GM20000 (cell line): ENCODE results near the gene TAOK1.

Experiments used
- DNase-seq: peaks from one replicate; pipeline ENCODE4 v3.0.0; 2012; ENCODE audit warnings: low spot score
- TF ChIP-seq, protein P1 (sequence below): IDR thresholded peaks from 2 replicates; pipeline ENCODE4 v1.5.1; 2012; ENCODE audit warnings: mild to moderate bottlenecking, control low read depth; ENCODE audit errors: extremely low read depth, missing control alignments

TAOK1 gene

DNA sequence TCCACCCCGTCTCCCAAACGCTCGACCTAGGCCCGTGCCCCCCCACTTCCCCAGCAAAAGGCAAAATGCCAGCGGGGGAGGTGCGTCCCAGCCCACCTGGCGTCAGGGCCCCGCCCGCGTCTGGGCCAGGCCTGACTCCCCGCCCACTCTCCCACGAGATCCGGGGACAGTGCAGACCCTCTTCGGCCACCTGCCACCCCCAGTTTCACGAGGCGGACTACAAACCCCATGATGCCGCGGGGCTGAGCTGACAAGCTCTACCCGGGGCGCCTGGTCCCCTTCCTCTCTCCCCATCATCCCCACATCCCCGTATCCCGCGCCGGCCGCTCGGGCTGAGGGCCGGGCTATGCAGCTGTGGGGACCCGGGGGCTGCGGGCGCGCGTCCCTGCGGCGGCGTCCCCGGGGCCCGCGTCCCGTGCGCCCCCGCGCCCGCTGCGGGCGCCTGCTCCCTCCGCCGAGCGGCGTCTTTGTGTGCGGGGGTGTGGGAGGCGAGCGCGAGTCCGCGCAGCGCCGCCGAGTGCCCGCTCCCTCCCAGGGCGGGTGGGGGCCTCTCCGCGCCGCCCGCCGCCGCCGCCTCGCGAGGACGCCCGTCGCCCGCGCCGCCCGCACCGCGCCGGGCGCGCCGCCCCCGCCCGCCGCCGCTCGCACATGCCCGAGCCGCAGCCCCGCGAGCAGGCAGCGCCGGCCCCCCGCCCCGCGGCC lies 202.8 kb downstream of the TAOK1 start, which contains the start of gene ANKRD13B:
Gene ANKRD13B (plus strand): TSS at position 283 of the 702 bp plus-strand sequence. CDS start 490 bp downstream, outside the sequence.
- TF ChIP-seq, protein P1, sequence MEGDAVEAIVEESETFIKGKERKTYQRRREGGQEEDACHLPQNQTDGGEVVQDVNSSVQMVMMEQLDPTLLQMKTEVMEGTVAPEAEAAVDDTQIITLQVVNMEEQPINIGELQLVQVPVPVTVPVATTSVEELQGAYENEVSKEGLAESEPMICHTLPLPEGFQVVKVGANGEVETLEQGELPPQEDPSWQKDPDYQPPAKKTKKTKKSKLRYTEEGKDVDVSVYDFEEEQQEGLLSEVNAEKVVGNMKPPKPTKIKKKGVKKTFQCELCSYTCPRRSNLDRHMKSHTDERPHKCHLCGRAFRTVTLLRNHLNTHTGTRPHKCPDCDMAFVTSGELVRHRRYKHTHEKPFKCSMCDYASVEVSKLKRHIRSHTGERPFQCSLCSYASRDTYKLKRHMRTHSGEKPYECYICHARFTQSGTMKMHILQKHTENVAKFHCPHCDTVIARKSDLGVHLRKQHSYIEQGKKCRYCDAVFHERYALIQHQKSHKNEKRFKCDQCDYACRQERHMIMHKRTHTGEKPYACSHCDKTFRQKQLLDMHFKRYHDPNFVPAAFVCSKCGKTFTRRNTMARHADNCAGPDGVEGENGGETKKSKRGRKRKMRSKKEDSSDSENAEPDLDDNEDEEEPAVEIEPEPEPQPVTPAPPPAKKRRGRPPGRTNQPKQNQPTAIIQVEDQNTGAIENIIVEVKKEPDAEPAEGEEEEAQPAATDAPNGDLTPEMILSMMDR = no peak
- peak; percentile 77 for DNase-seq

DNA sequence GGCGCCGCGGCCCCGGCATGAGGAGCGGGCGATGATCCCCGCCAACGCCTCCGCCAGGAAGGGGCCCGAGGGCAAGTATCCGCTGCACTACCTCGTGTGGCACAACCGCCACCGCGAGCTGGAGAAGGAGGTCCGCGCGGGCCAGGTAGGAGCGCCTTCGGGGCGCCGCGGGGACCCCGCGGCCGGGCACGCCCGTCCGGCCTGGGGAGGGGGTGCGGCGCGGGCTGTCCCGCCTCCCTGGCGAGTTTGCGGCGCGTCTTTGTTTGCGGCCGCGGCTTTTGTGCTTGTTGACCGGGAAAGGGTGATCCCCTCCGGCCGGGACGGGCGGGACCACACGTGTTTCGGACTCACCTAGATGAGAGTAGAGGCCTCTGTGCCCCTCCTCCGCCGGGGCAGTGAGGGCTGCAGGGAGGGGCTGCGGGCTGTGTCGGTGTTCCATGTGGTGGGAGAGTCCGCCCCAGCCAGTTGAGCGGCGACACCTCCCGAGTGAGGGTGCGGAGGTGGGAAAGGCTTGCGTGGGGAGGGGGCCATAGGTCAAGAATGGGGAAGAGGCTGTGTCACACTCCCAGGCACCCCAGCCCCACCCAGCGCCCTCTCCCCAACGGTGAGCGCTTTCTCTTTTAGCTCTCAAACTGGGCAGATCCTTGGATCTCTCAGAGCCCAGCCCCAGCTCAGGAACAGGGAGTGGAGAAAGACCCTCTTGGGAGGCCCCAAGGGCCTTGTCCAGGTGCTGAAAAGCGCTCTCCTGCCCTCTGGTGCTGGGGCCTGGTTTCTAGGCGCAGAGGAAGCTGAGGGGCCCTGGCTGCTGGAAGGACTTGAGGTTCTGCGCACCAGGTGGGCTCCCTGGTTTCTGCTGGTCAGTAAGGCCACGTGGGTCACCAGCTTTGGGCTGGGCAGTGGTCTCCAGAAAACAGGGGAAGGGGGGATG lies 203.7 kb downstream of the TAOK1 start:
- TF ChIP-seq, protein P1 = peak; percentile 22
- DNase-seq = peak; percentile 46

DNA sequence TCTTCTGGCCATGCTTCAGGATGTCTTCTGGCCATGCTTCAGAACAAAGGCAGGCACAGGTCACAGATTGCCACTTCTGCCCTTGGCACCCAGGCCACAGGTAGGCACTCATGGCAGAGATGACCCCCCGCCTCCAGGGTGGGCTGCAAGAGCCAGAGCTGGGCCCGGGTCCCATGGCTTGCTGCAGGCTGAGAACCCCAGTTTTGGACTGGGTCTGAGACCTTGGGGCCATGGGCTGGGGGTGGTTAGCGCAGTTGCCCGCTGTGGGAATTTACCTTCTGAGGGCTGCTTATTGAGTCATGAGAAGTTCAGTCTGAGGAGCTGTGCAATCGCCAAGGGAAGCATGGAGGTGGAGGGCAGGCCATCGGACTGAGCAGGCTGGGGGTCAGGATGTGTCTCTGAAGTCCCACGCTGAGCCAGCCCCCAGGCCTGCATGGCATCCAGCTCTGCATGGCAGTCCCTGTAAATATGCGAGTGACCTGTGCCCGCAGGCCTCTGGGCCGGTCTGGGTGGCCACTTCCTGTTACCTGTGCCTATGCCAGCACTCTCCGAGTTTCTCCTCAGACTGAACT lies 204.4 kb downstream of the TAOK1 start:
- TF ChIP-seq, protein P1 = no peak
- no peak for DNase-seq

DNA sequence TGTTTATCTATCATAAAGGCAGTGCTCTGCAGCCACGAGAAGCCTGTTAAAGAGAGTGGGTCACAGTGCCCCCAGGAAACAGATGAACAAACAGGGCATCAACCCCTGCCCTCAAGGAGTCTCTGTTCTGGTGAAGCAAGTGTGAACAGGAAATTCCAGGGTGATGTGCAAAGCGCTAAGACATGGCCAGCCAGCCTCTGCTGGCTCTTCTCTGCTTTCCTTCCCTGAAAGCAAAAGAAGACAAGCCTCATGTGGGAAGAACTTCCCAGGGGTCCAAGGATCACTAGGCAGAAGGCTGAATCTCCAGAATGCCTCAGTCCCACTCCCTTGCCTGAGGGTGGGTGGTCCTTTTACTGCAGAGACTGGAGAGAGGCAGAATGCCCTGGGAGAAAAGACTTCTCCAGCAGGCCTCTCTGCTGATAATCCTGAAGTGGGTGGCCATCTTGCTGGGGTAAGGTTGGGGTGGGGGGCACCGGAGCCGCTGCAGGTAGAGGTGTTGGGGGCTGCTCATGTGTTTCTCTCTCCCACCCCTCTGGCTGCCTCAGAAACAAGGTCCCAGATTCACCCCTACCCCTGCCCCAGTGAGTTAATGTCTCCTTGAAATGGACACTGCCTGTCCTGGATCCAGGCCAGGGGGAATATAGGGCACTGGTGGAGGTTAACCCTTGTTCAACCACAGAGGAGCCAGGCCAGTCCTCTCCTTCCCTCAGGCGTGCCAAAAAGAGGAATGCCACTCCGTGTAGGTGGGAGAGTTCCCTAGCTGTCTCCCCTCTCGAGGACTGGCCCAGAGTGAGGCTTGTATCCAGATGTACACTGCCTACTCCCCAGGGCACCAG lies 205.2 kb downstream of the TAOK1 start:
- DNase-seq = no peak
- TF ChIP-seq, protein P1 = no peak

DNA sequence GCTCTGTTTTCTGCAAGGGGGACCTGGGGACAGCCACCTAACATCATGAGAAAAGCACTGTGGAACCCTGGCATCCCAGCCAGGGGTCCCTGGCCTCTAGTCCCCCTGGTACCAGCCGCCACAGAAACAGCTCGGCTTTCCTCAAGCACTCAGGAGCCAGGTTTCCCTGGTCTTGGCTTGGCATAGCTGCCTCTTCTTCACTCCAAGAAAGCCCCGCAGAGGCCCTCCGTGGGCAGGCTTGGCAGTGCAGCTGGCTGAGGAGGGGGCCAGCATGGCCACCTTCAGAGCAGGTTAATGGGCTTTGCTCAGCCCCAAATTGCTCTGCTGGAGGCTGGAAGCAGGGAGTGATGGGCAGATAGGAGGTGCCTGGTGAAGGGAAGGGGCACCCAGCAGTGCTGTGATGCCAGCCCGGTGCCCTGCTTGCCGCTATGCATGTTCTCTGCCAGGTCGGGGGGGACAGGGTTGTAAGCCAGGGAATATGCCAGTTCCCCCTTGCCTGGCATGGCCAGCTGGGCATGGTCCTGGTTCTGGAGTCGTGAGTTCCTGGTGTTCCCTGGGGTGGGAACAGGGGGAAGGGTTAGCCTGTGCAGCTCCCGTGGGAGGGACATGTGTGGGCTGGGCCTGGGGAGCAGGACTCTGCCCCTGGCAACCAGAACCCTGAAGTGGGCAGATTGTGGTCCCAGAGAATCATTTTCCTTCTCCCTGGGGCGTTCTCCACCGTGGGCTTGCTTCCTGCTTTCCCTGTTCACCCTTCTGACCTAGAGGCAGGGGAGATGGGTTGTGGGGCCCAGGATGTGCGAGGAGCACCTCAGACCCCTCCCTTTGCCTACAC lies 206.0 kb downstream of the TAOK1 start:
- DNase-seq = no peak
- TF ChIP-seq, protein P1 = no peak

DNA sequence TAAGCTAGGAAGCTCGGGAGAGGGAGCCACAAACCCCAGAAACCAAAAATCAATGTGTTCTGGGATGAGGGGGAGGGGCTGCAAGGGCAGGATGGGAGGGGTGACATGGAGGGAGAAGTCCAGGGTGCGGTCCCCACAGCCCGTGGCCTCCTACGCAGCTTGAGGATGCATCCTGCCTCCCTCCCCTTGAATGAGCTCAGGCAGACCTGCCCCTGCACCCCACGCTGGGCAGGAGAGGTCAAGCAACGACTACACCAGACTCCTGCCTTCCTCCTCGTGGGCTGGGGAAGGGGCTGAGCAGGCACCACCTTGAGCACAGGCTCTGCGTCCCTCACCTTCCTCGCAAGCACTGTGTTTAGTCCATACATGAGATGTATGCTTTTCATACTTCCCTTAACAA lies 206.6 kb downstream of the TAOK1 start:
- no peak for DNase-seq
- TF ChIP-seq, protein P1 = no peak
